LoVo (cell line): Measurements from ENCODE around the gene MFRP.

Source experiments
- DNase-seq: peaks from one replicate; pipeline ENCODE4 v3.0.0-alpha.2; 2016; ENCODE audit warnings: low spot score

MFRP gene

DNA sequence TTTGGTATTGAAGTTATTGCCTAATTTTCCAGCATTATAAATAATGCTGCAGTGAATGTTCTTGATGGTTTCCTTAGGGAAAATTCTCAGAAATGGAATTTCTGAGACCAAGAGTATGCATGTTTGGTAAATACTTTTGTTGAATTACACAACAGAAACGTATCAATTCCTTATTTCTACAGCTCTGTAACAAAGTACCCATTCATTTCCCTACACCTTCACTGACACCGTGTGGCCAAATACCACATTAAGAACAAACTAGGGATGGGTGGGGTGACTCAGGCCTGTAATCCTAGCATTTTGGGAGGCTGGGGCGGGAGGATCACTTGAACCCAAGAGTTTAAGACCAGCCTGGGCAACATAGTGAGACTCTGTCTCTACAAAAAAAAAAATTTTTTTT, 51.3 kb downstream of the MFRP start:
- no peak for DNase-seq

DNA sequence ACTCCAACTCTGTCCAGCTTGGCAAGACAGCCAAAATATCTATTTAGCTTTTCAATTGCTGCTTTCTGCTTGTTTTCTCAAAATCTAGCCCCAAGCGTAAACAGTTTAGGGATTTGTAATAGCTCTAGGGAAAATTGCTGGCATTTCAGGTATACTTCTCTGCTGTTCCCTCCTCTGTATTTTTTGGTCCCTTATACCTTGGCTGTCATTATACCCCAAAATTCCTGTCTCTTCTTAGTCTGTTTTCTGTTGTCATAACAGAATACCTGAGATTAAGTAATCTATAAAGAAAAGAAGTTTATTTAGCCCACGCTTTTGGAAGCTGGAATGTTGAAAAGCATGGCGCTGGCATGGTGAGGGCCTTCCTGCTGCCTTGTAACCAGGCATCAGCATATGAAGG, 53.0 kb downstream of the MFRP start:
- DNase-seq: no peak

DNA sequence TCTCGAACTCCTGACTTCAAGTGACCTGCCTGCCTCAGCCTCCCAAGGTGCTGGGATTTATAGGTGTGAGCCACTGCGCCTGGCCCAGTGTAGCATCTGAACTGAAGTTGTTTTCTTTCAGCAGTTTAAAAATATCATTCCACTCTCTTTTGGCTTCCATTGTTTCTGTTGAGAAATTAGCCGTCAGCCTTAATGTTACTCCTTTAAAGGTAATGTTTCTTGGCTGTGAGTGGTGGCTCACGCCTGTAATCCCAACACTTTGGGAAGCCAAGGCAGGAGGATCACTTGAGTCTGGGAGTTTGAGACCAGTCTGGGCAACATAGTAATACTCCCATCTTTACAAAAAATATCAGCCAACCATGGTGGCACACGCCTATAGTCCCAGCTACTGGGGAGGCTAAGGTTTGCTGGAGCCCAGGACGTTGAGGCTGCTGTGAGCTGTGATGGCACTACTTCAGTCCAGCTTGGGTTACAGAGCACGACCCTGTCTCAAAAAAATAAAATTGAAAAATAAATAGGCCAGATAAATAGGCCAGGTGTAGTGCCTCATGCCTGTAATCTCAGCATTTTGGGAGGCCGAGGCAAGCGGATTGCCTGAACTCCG, 55.5 kb downstream of the MFRP start:
- no peak for DNase-seq
